Panc1 (cell line): ENCODE results near the gene TMEM219. TPM values are rescaled to one million over a fixed set of nuclear protein-coding genes. Genes with fewer than 3 reads are reported as not detected.

ENCODE experiments used
- ATAC-seq: fragments of 200-7000 bp; cut with Tn5 transposase; 2 replicates; pipeline ENCODE4 v1.9.1; 2020; ENCODE audit warnings: mild to moderate bottlenecking, moderate library complexity
- BruUV-seq: library from RNA; stranded (reverse); fragments of 400-500 nt; replicated peaks from 2 replicates; lab custom pipeline; 2021; lab: Mats Ljungman, UMichigan
- CTCF ChIA-PET: fragments of 300-600 bp; sonication (Branson Sonifier 250); formaldehyde crosslinking; loops from one replicate; lab custom pipeline; 2022; ENCODE audit warnings: antibody characterized with exemption; lab: Charles Lee
- POLR2A ChIA-PET: fragments of 300-600 bp; sonication (Branson Sonifier 250); formaldehyde crosslinking; loops from one replicate; lab custom pipeline; 2022; ENCODE audit warnings: antibody characterized with exemption; lab: Charles Lee
- DNase-seq: peaks from one replicate; pipeline ENCODE4 v3.0.0-alpha.2; 2010; ENCODE audit warnings: low read depth, low spot score
- H3K27ac ChIP-seq: 2 replicates; pipeline ENCODE4 v1.5.1; 2011; ENCODE audit warnings: mild to moderate bottlenecking, low read length, inconsistent platforms
- H3K27me3 ChIP-seq: fragments of 200-500 bp; sonication (Bioruptor generic); 2 replicates; pipeline ENCODE4 v1.6.0; 2014; ENCODE audit warnings: low read length, inconsistent platforms; ENCODE audit not compliant: control insufficient read depth, insufficient read depth
- H3K36me3 ChIP-seq: fragments of 200-500 bp; sonication (Bioruptor generic); 2 replicates; pipeline ENCODE4 v1.5.1; 2014; ENCODE audit warnings: inconsistent platforms, mild to moderate bottlenecking, low read length, moderate library complexity; ENCODE audit not compliant: control insufficient read depth, insufficient read depth
- H3K4me1 ChIP-seq: 2 replicates; pipeline ENCODE4 v1.5.1; 2011; ENCODE audit warnings: inconsistent platforms, mild to moderate bottlenecking, low read length, moderate library complexity; ENCODE audit not compliant: control insufficient read depth, insufficient read depth
- H3K4me3 ChIP-seq, 2 experiments: 2 replicates each; pipeline ENCODE4 v1.5.1; 2011 to 2012; ENCODE audit warnings: low read depth in 2 of 2, low read length in 2 of 2, mild to moderate bottlenecking in 2 of 2, inconsistent platforms in 1 of 2, moderate library complexity in 1 of 2
- H3K9me3 ChIP-seq: fragments of 200-500 bp; sonication (Bioruptor generic); 2 replicates; pipeline ENCODE4 v1.5.1; 2014; ENCODE audit warnings: low read depth, mild to moderate bottlenecking, inconsistent platforms, low read length, moderate library complexity; ENCODE audit not compliant: control insufficient read depth, insufficient read depth
- POLR2AphosphoS5 ChIP-seq: IDR thresholded peaks from 2 replicates; pipeline ENCODE4 v1.6.1; 2012; ENCODE audit warnings: mild to moderate bottlenecking, low read depth, low read length, moderate library complexity
- SIN3A ChIP-seq: IDR thresholded peaks from 2 replicates; pipeline ENCODE4 v1.6.1; 2012; ENCODE audit warnings: low read depth, mild to moderate bottlenecking, low read length, moderate library complexity, borderline replicate concordance; ENCODE audit not compliant: insufficient read depth
- TCF7L2 ChIP-seq: IDR thresholded peaks from 2 replicates; pipeline ENCODE4 v1.6.1; 2011; ENCODE audit warnings: mild to moderate bottlenecking, low read depth, low read length, inconsistent platforms
- in situ Hi-C: cut with HindIII; loops from 2 replicates; pipeline ENCODE4 v1.10.0; 2016; ENCODE audit warnings: low sequenced_read_pairs, low pct_unique_long_range_greater_than_20kb
- intact Hi-C: fragments of 100-400 bp; cut with micrococcal nuclease; formaldehyde crosslinking; loops from one replicate; pipeline ENCODE4 v1.10.0; 2022; ENCODE audit not compliant: unreplicated experiment
- total RNA-seq: library from RNA; stranded (reverse); gene quantifications from one replicate; pipeline ENCODE4 v1.2.1, GENCODE V29; 2021; ENCODE audit not compliant: unreplicated experiment
- TF ChIP-seq, protein P1 (sequence below): fragments of 450-650 bp; IDR thresholded peaks from 2 replicates; pipeline ENCODE4 v1.5.1; 2017; ENCODE audit warnings: mild to moderate bottlenecking
- TF ChIP-seq, protein P2 (sequence below), 2 experiments: IDR thresholded peaks; 2 replicates each; pipeline ENCODE4 v1.6.1; 2011 to 2012; ENCODE audit warnings: low read depth in 2 of 2, control low read depth in 1 of 2, low read length in 1 of 2, mild to moderate bottlenecking in 1 of 2, moderate library complexity in 1 of 2; ENCODE audit not compliant: insufficient read depth in 1 of 2

TMEM219 gene
- total RNA-seq, 1 experiment from 2014 or later: 161 TPM

DNA sequence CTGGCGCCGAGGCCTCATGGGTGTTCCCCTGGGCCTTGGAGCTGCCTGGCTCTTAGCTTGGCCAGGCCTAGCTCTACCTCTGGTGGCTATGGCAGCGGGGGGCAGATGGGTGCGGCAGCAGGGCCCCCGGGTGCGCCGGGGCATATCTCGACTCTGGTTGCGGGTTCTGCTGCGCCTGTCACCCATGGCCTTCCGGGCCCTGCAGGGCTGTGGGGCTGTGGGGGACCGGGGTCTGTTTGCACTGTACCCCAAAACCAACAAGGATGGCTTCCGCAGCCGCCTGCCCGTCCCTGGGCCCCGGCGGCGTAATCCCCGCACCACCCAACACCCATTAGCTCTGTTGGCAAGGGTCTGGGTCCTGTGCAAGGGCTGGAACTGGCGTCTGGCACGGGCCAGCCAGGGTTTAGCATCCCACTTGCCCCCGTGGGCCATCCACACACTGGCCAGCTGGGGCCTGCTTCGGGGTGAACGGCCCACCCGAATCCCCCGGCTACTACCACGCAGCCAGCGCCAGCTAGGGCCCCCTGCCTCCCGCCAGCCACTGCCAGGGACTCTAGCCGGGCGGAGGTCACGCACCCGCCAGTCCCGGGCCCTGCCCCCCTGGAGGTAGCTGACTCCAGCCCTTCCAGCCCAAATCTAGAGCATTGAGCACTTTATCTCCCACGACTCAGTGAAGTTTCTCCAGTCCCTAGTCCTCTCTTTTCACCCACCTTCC is 25.6 kb downstream of the TMEM219 start:
- intact Hi-C loops: no loop called here
- in situ Hi-C loops: no loop called here
- Histone ChIP-seq H3K27me3 (no peaks in the 10 kb centered on the region), H3K9me3 (no peaks in the 10 kb centered on the region), H3K36me3 (peaks cover 13% of the 10 kb centered on the region), H3K4me3 (no peak overlapping the region), H3K4me1 (peaks cover 13% of the 10 kb centered on the region; the same call in 1 of the 2 replicates), H3K27ac (no peak overlapping the region)
- TF ChIP-seq SIN3A (no peak), TCF7L2 (no peak), POLR2AphosphoS5 (no peak)
- TF ChIP-seq, protein P1, sequence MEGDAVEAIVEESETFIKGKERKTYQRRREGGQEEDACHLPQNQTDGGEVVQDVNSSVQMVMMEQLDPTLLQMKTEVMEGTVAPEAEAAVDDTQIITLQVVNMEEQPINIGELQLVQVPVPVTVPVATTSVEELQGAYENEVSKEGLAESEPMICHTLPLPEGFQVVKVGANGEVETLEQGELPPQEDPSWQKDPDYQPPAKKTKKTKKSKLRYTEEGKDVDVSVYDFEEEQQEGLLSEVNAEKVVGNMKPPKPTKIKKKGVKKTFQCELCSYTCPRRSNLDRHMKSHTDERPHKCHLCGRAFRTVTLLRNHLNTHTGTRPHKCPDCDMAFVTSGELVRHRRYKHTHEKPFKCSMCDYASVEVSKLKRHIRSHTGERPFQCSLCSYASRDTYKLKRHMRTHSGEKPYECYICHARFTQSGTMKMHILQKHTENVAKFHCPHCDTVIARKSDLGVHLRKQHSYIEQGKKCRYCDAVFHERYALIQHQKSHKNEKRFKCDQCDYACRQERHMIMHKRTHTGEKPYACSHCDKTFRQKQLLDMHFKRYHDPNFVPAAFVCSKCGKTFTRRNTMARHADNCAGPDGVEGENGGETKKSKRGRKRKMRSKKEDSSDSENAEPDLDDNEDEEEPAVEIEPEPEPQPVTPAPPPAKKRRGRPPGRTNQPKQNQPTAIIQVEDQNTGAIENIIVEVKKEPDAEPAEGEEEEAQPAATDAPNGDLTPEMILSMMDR: no peak
- TF ChIP-seq, protein P2, sequence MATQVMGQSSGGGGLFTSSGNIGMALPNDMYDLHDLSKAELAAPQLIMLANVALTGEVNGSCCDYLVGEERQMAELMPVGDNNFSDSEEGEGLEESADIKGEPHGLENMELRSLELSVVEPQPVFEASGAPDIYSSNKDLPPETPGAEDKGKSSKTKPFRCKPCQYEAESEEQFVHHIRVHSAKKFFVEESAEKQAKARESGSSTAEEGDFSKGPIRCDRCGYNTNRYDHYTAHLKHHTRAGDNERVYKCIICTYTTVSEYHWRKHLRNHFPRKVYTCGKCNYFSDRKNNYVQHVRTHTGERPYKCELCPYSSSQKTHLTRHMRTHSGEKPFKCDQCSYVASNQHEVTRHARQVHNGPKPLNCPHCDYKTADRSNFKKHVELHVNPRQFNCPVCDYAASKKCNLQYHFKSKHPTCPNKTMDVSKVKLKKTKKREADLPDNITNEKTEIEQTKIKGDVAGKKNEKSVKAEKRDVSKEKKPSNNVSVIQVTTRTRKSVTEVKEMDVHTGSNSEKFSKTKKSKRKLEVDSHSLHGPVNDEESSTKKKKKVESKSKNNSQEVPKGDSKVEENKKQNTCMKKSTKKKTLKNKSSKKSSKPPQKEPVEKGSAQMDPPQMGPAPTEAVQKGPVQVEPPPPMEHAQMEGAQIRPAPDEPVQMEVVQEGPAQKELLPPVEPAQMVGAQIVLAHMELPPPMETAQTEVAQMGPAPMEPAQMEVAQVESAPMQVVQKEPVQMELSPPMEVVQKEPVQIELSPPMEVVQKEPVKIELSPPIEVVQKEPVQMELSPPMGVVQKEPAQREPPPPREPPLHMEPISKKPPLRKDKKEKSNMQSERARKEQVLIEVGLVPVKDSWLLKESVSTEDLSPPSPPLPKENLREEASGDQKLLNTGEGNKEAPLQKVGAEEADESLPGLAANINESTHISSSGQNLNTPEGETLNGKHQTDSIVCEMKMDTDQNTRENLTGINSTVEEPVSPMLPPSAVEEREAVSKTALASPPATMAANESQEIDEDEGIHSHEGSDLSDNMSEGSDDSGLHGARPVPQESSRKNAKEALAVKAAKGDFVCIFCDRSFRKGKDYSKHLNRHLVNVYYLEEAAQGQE (IDR thresholded peaks at IDR 0.05; ENCODE audit: insufficient read depth in 1 of 2, low read depth in 2 of 2, low read length in 1 of 2): no peak
- BruUV-seq: no TSS peak
- ATAC-seq: no peak
- DNase-seq: no peak
- CTCF ChIA-PET: interaction anchor here (0.6 kb wide), 1 partner anchor 43 kb away, joined by 6 read pairs; the partner anchor contains the start of gene TLCD3B
- POLR2A ChIA-PET: interaction anchor here (0.6 to 0.7 kb wide), 2 partner anchors 43 to 88 kb away, joined by 3 to 8 read pairs; partner anchors contain the start of gene SEZ6L2

- ATAC-seq: no peak
- in situ Hi-C loops: no loop called here
- no peak for DNase-seq
- POLR2A ChIA-PET: no interaction called here
- H3K9me3 ChIP-seq: no peaks in the 10 kb centered on the region
- H3K4me1 ChIP-seq: peaks cover 16% of the 10 kb centered on the region
- TF ChIP-seq, protein P1: no peak
- TF ChIP-seq, protein P2 (IDR thresholded peaks at IDR 0.05; ENCODE audit: insufficient read depth in 1 of 2, low read depth in 2 of 2, low read length in 1 of 2): no peak
- TF ChIP-seq SIN3A: no peak
- no peak for TF ChIP-seq POLR2AphosphoS5
- no peak for TF ChIP-seq TCF7L2
- H3K36me3 ChIP-seq: peaks cover 16% of the 10 kb centered on the region
- no TSS peak for BruUV-seq
- no peak overlapping the region for H3K4me3 ChIP-seq
- CTCF ChIA-PET: interaction anchor here (0.6 kb wide), 1 partner anchor 42 kb away, joined by 6 read pairs; the partner anchor contains the start of gene TLCD3B
- no peak overlapping the region for H3K27ac ChIP-seq
- H3K27me3 ChIP-seq: no peaks in the 10 kb centered on the region
- intact Hi-C loops: no loop called here
Observed at GRCh38 chr16:29988346-29989075, 26.6 kb downstream of the TMEM219 start.
